HCT116 (cell line): ENCODE measurements around the gene YKT6. TPM values are rescaled to one million over a fixed set of nuclear protein-coding genes. Genes with fewer than 3 reads are reported as not detected.

Source experiments
- ATAC-seq: fragments of 200-7000 bp; cut with Tn5 transposase; 2 replicates; pipeline ENCODE4 v1.9.1; 2020; ENCODE audit warnings: mild to moderate bottlenecking, moderate library complexity
- BruUV-seq: library from RNA; stranded (reverse); fragments of 400-500 nt; replicated peaks from 2 replicates; lab custom pipeline; 2021; lab: Mats Ljungman, UMichigan
- CTCF ChIA-PET: fragments of 300-600 bp; sonication (Branson Sonifier 250); formaldehyde crosslinking; loops from one replicate; lab custom pipeline; 2021; ENCODE audit warnings: antibody characterized with exemption; lab: Charles Lee
- POLR2A ChIA-PET: fragments of 300-600, 350-600 bp; sonication (Branson Sonifier 250); formaldehyde crosslinking; loops from one replicate; lab custom pipeline; 2021; ENCODE audit warnings: antibody characterized with exemption; lab: Charles Lee
- RAD21 ChIA-PET, 2 experiments: fragments of 300-600 bp; sonication (Branson Sonifier 250); formaldehyde crosslinking; loops; one replicate each; lab custom pipeline; 2023; ENCODE audit warnings: low total read pairs in 2 of 2; ENCODE audit not compliant: uncharacterized antibody in 2 of 2, unreplicated experiment in 2 of 2, low non-redundant PET in 1 of 2; lab: Charles Lee
- DNase-seq: peaks from one replicate; pipeline ENCODE4 v3.0.0-alpha.2; 2010; ENCODE audit warnings: low read depth, low spot score
- H2AFZ ChIP-seq: fragments of 200-600 bp; shearing (Covaris generic), sonication (generic); 2 replicates; pipeline ENCODE4 v1.6.1; 2017; ENCODE audit warnings: low read depth, mixed run types, mixed read lengths, antibody characterized with exemption, low read length; ENCODE audit not compliant: poor library complexity, severe bottlenecking
- H3K27ac ChIP-seq: 2 replicates; pipeline ENCODE4 v1.5.1; 2012; ENCODE audit warnings: low read depth, low read length
- H3K27me3 ChIP-seq: fragments of 200-600 bp; sonication (generic); 2 replicates; pipeline ENCODE4 v1.6.1; 2016; ENCODE audit warnings: mixed run types, low read length, mixed read lengths; ENCODE audit not compliant: insufficient read depth
- H3K36me3 ChIP-seq, 2 experiments: fragments of 200-500 bp in 1 of 2; fragments of 200-600 bp in 1 of 2; sonication (Bioruptor generic) in 1 of 2; sonication (generic) in 1 of 2; 2 replicates each; pipeline versions ENCODE4 v1.5.1 to v1.6.1; 2014 to 2016; ENCODE audit warnings: low read length in 2 of 2, inconsistent platforms in 1 of 2, mixed read lengths in 1 of 2, mixed run types in 1 of 2; ENCODE audit not compliant: insufficient read depth in 2 of 2, control insufficient read depth in 1 of 2
- H3K4me1 ChIP-seq, 2 experiments: fragments of 200-600 bp in 1 of 2; sonication (generic) in 1 of 2; 2 replicates each; pipeline versions ENCODE4 v1.5.1 to v1.6.1; 2012 to 2017; ENCODE audit warnings: low read length in 2 of 2, inconsistent platforms in 1 of 2, mild to moderate bottlenecking in 1 of 2, mixed read lengths in 1 of 2, mixed run types in 1 of 2, moderate library complexity in 1 of 2; ENCODE audit not compliant: insufficient read depth in 2 of 2, control insufficient read depth in 1 of 2
- H3K4me2 ChIP-seq: fragments of 200-600 bp; sonication (generic); 2 replicates; pipeline ENCODE4 v1.6.1; 2017; ENCODE audit warnings: mixed run types, low read length, mixed read lengths
- H3K4me3 ChIP-seq, 2 experiments: fragments of 200-600 bp in 1 of 2; sonication (generic) in 1 of 2; replicated peaks in 1 of 2; 2 replicates each; pipeline ENCODE4 v1.5.1; 2011 to 2016; ENCODE audit warnings: low read length in 2 of 2, control low read depth in 1 of 2, low read depth in 1 of 2, mild to moderate bottlenecking in 1 of 2, mixed read lengths in 1 of 2, mixed run types in 1 of 2
- H3K79me2 ChIP-seq: fragments of 200-600 bp; sonication (generic); 2 replicates; pipeline ENCODE4 v1.6.1; 2017; ENCODE audit warnings: mild to moderate bottlenecking, mixed run types, low read length, moderate library complexity, mixed read lengths; ENCODE audit not compliant: insufficient read depth
- H3K9ac ChIP-seq: fragments of 200-600 bp; sonication (generic); 2 replicates; pipeline ENCODE4 v1.6.1; 2016; ENCODE audit warnings: low read length, mixed read lengths
- H3K9me2 ChIP-seq: fragments of 200-600 bp; sonication (generic), shearing (Covaris generic); 2 replicates; pipeline ENCODE4 v1.6.1; 2017; ENCODE audit warnings: mixed run types, mild to moderate bottlenecking, moderate library complexity; ENCODE audit not compliant: insufficient read depth
- H3K9me3 ChIP-seq, 2 experiments: fragments of 200-500 bp in 1 of 2; fragments of 200-600 bp in 1 of 2; sonication (Bioruptor generic) in 1 of 2; sonication (generic) in 1 of 2; 2 replicates each; pipeline ENCODE4 v1.6.1; 2014 to 2017; ENCODE audit warnings: low read length in 2 of 2, mixed read lengths in 2 of 2, inconsistent platforms in 1 of 2, low read depth in 1 of 2, mild to moderate bottlenecking in 1 of 2, mixed run types in 1 of 2, moderate library complexity in 1 of 2; ENCODE audit not compliant: control insufficient read depth in 1 of 2, insufficient read depth in 1 of 2
- H4K20me1 ChIP-seq: fragments of 200-600 bp; sonication (generic), shearing (Covaris generic); 2 replicates; pipeline ENCODE4 v1.6.1; 2017; ENCODE audit warnings: mixed run types, mild to moderate bottlenecking, moderate library complexity; ENCODE audit not compliant: insufficient read depth
- CBX3 ChIP-seq: IDR thresholded peaks from 2 replicates; pipeline ENCODE4 v1.6.1; 2012; ENCODE audit warnings: low read depth
- CEBPB ChIP-seq: IDR thresholded peaks from 2 replicates; pipeline ENCODE4 v1.6.1; 2012; ENCODE audit warnings: low read depth
- CTCF ChIP-seq, 3 experiments: fragments of 200-600 bp in 1 of 3; sonication (generic) in 1 of 3; IDR thresholded peaks in 2 of 3; conservative IDR thresholded peaks in 1 of 3; 2 replicates each; pipeline ENCODE4 v1.5.1; 2012 to 2017; ENCODE audit warnings: low read depth in 2 of 3, low read length in 2 of 3, antibody characterized with exemption in 1 of 3, borderline replicate concordance in 1 of 3, control low read depth in 1 of 3, mild to moderate bottlenecking in 1 of 3, mixed read lengths in 1 of 3, mixed run types in 1 of 3, moderate library complexity in 1 of 3; ENCODE audit not compliant: insufficient read depth in 1 of 3
- ELF1 ChIP-seq: IDR thresholded peaks from 2 replicates; pipeline ENCODE4 v1.6.1; 2012; ENCODE audit warnings: low read depth, borderline replicate concordance
- POLR2A ChIP-seq: IDR thresholded peaks from 2 replicates; pipeline ENCODE4 v1.7.0; 2011; ENCODE audit warnings: borderline replicate concordance; ENCODE audit not compliant: insufficient read depth, insufficient read length; ENCODE audit errors: extremely low read depth
- POLR2AphosphoS5 ChIP-seq: IDR thresholded peaks from 2 replicates; pipeline ENCODE4 v1.6.1; 2011; ENCODE audit warnings: mild to moderate bottlenecking, low read depth, low read length, moderate library complexity
- intact Hi-C: fragments of 100-400 bp; cut with micrococcal nuclease; formaldehyde crosslinking; loops from 2 replicates; pipeline ENCODE4 v1.10.0; 2022
- total RNA-seq: library from RNA; stranded (reverse); gene quantifications from one replicate; pipeline ENCODE4 v1.2.1, GENCODE V29; 2021; ENCODE audit not compliant: unreplicated experiment

Gene YKT6
- total RNA-seq, 1 experiment from 2014 or later: 84.8 TPM

- H3K4me3 ChIP-seq: no peak overlapping the region
- H3K79me2 ChIP-seq: no peaks in the 10 kb centered on the region
- H3K9me2 ChIP-seq: no peaks in the 10 kb centered on the region
- H3K27ac ChIP-seq: no peak overlapping the region
- H3K4me1 ChIP-seq: no peaks in the 10 kb centered on the region
- no peak overlapping the region for H3K9ac ChIP-seq
- no peak for ATAC-seq
- ChIA-PET CTCF (no interaction called here), POLR2A (no interaction called here), RAD21 (no interaction called here)
- DNase-seq: no peak
- BruUV-seq: no TSS peak
- H3K27me3 ChIP-seq: no peaks in the 10 kb centered on the region
- H2AFZ ChIP-seq: no peak overlapping the region
- no peaks in the 10 kb centered on the region for H3K36me3 ChIP-seq
- intact Hi-C loops: no loop called here
- H3K4me2 ChIP-seq: no peak overlapping the region
- no peak for TF ChIP-seq CTCF (IDR thresholded peaks at IDR 0.05 in 2 of 3, conservative IDR thresholded peaks at IDR 0.05 in 1 of 3; ENCODE audit: borderline replicate concordance in 1 of 3, insufficient read depth in 1 of 3, low read depth in 2 of 3, low read length in 2 of 3)
- H4K20me1 ChIP-seq: no peaks in the 10 kb centered on the region
- no peaks in the 10 kb centered on the region for H3K9me3 ChIP-seq
These were observed 45.8 kb downstream of the YKT6 start for GRCh38 chr7:44246396-44247113.

- no peak for TF ChIP-seq ELF1
- no peak for TF ChIP-seq POLR2AphosphoS5
- TF ChIP-seq CEBPB: no peak
- no peak for TF ChIP-seq CBX3
- TF ChIP-seq CTCF (IDR thresholded peaks at IDR 0.05 in 2 of 3, conservative IDR thresholded peaks at IDR 0.05 in 1 of 3; ENCODE audit: borderline replicate concordance in 1 of 3, insufficient read depth in 1 of 3, low read depth in 2 of 3, low read length in 2 of 3): no peak
- no peak for TF ChIP-seq POLR2A
- CTCF ChIA-PET: no interaction called here
- intact Hi-C loops: no loop called here
These were observed 47.3 kb downstream of the YKT6 start for GRCh38 chr7:44247868-44248651.

More at GRCh38 chr7:44247868-44248651, 47.3 kb downstream of the YKT6 start:
- Histone ChIP-seq H3K9me2 (no peaks in the 10 kb centered on the region), H3K4me3 (no peak overlapping the region), H3K27ac (no peak overlapping the region), H3K4me1 (no peaks in the 10 kb centered on the region), H4K20me1 (no peaks in the 10 kb centered on the region), H3K9ac (no peak overlapping the region), H3K4me2 (no peak overlapping the region), H3K79me2 (no peaks in the 10 kb centered on the region), H2AFZ (no peak overlapping the region), H3K9me3 (no peaks in the 10 kb centered on the region), H3K36me3 (no peaks in the 10 kb centered on the region), H3K27me3 (no peaks in the 10 kb centered on the region)
- ATAC-seq (no peak), DNase-seq (no peak)
- ChIA-PET RAD21 (no interaction called here), POLR2A (no interaction called here)
- no TSS peak for BruUV-seq
